GM12878 (cell line): ENCODE measurements around the gene LASP1. TPM values are rescaled to one million over a fixed set of nuclear protein-coding genes. Genes with fewer than 3 reads are reported as not detected.

Experiments used
- BCL3 ChIP-seq: IDR thresholded peaks from 2 replicates; pipeline ENCODE4 v1.6.1; 2011; ENCODE audit warnings: borderline replicate concordance, low read depth, mild to moderate bottlenecking, moderate library complexity, low read length; ENCODE audit not compliant: insufficient read depth, poor library complexity, severe bottlenecking
- CHD1 ChIP-seq: IDR thresholded peaks from 2 replicates; pipeline ENCODE4 v1.6.1; 2012; ENCODE audit warnings: low read depth, low read length, improper control_type of control experiment
- CUX1 ChIP-seq: IDR thresholded peaks from 2 replicates; pipeline ENCODE4 v1.6.1; 2012; ENCODE audit warnings: improper control_type of control experiment, low read depth, low read length; ENCODE audit not compliant: insufficient replicate concordance
- E2F4 ChIP-seq: IDR thresholded peaks from 2 replicates; pipeline ENCODE4 v1.6.1; 2012; ENCODE audit warnings: low read depth, low read length, improper control_type of control experiment
- EED ChIP-seq: sonication (generic); IDR thresholded peaks from 2 replicates; pipeline ENCODE4 v1.6.1; 2016; ENCODE audit warnings: antibody characterized with exemption, low read depth
- IRF4 ChIP-seq: IDR thresholded peaks from 2 replicates; pipeline ENCODE4 v1.6.1; 2011; ENCODE audit warnings: low read depth, low read length
- MXI1 ChIP-seq: fragments of 150-350 bp; IDR thresholded peaks from 2 replicates; pipeline ENCODE4 v1.6.1; 2011; ENCODE audit warnings: low read depth, mild to moderate bottlenecking, inconsistent platforms, low read length, improper control_type of control experiment
- NBN ChIP-seq: fragments of 450-650 bp; IDR thresholded peaks from 2 replicates; pipeline ENCODE4 v1.6.1; 2016
- NFIC ChIP-seq: IDR thresholded peaks from 2 replicates; pipeline ENCODE4 v1.6.1; 2012; ENCODE audit warnings: low read depth, mild to moderate bottlenecking, inconsistent platforms, low read length, moderate library complexity
- PAX8 ChIP-seq: fragments of 450-650 bp; IDR thresholded peaks from 2 replicates; pipeline ENCODE4 v1.6.1; 2017; ENCODE audit warnings: mild to moderate bottlenecking, moderate library complexity
- RAD51 ChIP-seq: fragments of 450-650 bp; IDR thresholded peaks from 2 replicates; pipeline ENCODE4 v1.6.1; 2016; ENCODE audit warnings: moderate library complexity, mild to moderate bottlenecking, inconsistent platforms
- RBBP5 ChIP-seq: fragments of 200-600 bp; sonication (generic); conservative IDR thresholded peaks from 2 replicates; pipeline ENCODE4 v1.6.1; 2016
- SKIL ChIP-seq: fragments of 450-650 bp; IDR thresholded peaks from 2 replicates; pipeline ENCODE4 v1.6.1; 2017; ENCODE audit warnings: mild to moderate bottlenecking, low read depth, inconsistent platforms; ENCODE audit not compliant: poor library complexity, severe bottlenecking
- SMARCA5 ChIP-seq: fragments of 450-650 bp; IDR thresholded peaks from 2 replicates; pipeline ENCODE4 v1.6.1; 2017; ENCODE audit warnings: mild to moderate bottlenecking
- SREBF1 ChIP-seq: IDR thresholded peaks from 2 replicates; pipeline ENCODE4 v1.6.1; 2012; ENCODE audit warnings: mild to moderate bottlenecking, low read length
- ZBTB4 ChIP-seq: fragments of 450-650 bp; formaldehyde crosslinking; IDR thresholded peaks from 2 replicates; pipeline ENCODE4 v1.4.0; 2022; ENCODE audit warnings: mild to moderate bottlenecking, moderate library complexity
- ZNF217 ChIP-seq: fragments of 450-650 bp; IDR thresholded peaks from 2 replicates; pipeline ENCODE4 v1.6.1; 2017; ENCODE audit warnings: antibody characterized with exemption, mild to moderate bottlenecking
- polyA plus RNA-seq, 11 experiments: library from polyadenylated mRNA; depleted of rRNA in 4 of 11; unstranded in 6 of 11; stranded (reverse) in 5 of 11; fragments of >200 nt; fragmentation: Nextera tagmentation in 4 of 11; fragmentation: Illumina TruSeq in 1 of 11; extraction: Ambion mirVana in 4 of 11; extraction: Trizol in 1 of 11; gene quantifications; 1 replicate in 1 of 11; 2 replicates in 10 of 11; pipeline versions ENCODE4 v1.2.1 to v1.2.3, GENCODE V29; 2011 to 2016; ENCODE audit warnings: inconsistent platforms in 2 of 11, missing spikeins in 2 of 11, low read depth in 1 of 11
- total RNA-seq, 4 experiments: library from RNA; depleted of rRNA in 3 of 4; stranded (reverse); fragments of >200 nt in 3 of 4; fragmentation: Illumina TruSeq in 1 of 4; extraction: Trizol in 1 of 4; gene quantifications; 2 replicates each; pipeline versions ENCODE4 v1.2.1 to v1.2.3, GENCODE V29; 2013 to 2021

Gene LASP1
- total and polyA plus RNA-seq, 10 of the 15 experiments (the other 5 are each of a cell fraction or from before 2014, with no cell fraction given), result 21.0 to 114 (median 59.3) TPM

GRCh38 chr17:38926293-38927070 lies 56.6 kb downstream of the LASP1 start (continued):
- TF ChIP-seq SKIL, result peak; percentile 55
- TF ChIP-seq EED, result peak; percentile 38; the same call in 1 of the 2 replicates
- TF ChIP-seq PAX8, result no peak
- TF ChIP-seq SMARCA5, result no peak
- TF ChIP-seq MXI1, result no peak
- TF ChIP-seq SREBF1, result no peak
- no peak for TF ChIP-seq NBN
- TF ChIP-seq IRF4, result no peak
- no peak for TF ChIP-seq CUX1
- no peak for TF ChIP-seq CHD1
- TF ChIP-seq RBBP5, result no peak
- no peak for TF ChIP-seq E2F4
- no peak for TF ChIP-seq ZNF217
- TF ChIP-seq BCL3, result no peak
- TF ChIP-seq RAD51, result no peak
- peak; percentile 61; the same call in 1 of the 2 replicates for TF ChIP-seq NFIC
- TF ChIP-seq ZBTB4 (CRISPR knock-in tag), result no peak
